Ascending aorta (tissue), 2 donors: ENCODE data around the gene OGFR. TPM values are rescaled to one million over a fixed set of nuclear protein-coding genes. Genes with fewer than 3 reads are reported as not detected.

Experiments
- DNase-seq, 2 donors: peaks; one replicate each; pipeline ENCODE4 v3.0.0-alpha.2; 2019; ENCODE audit warnings: low spot score in 2 of 2
- H3K27ac ChIP-seq, 2 donors: fragments of 200-600 bp; sonication (generic); one replicate each; pipeline ENCODE4 v1.5.1; 2016 to 2017; ENCODE audit warnings: mild to moderate bottlenecking in 1 of 2
- H3K27me3 ChIP-seq: fragments of 200-600 bp; sonication (generic); one replicate; pipeline ENCODE4 v1.5.1; 2017
- H3K36me3 ChIP-seq, 2 donors: fragments of 200-600 bp; sonication (generic); one replicate each; pipeline ENCODE4 v1.5.1; 2016
- H3K4me1 ChIP-seq, 2 donors: fragments of 200-600 bp; sonication (generic); one replicate each; pipeline ENCODE4 v1.5.1; 2016 to 2017; ENCODE audit warnings: mild to moderate bottlenecking in 1 of 2
- H3K4me3 ChIP-seq, 2 donors: fragments of 200-600 bp; sonication (generic); one replicate each; pipeline ENCODE4 v1.5.1; 2016 to 2017; ENCODE audit warnings: mild to moderate bottlenecking in 1 of 2
- H3K9me3 ChIP-seq, 2 donors: fragments of 200-600 bp; sonication (generic); one replicate each; pipeline ENCODE4 v1.5.1; 2016
- CTCF ChIP-seq, 3 experiments: fragments of 200-600 bp in 2 of 3; fragments of 450-650 bp in 1 of 3; sonication (generic) in 2 of 3; IDR thresholded peaks; one replicate each; pipeline ENCODE4 v1.5.1; 2016 to 2019; ENCODE audit warnings: antibody characterized with exemption in 3 of 3, mild to moderate bottlenecking in 1 of 3, moderate library complexity in 1 of 3
- intact Hi-C: fragments of 100-400 bp; cut with DNase I; formaldehyde crosslinking; loops from one replicate; pipeline ENCODE4 v1.15.1; 2023
- total RNA-seq: library from RNA; depleted of rRNA; stranded (reverse); fragments of >200 nt; gene quantifications from one replicate; pipeline ENCODE4 v1.1.0, GENCODE V29; 2016

The OGFR gene
- total RNA-seq, 1 donor from 2014 or later, result 77.4 TPM

- no peak overlapping the region for H3K4me3 ChIP-seq
- no peaks in the 10 kb centered on the region for H3K36me3 ChIP-seq
- no peaks in the 10 kb centered on the region for H3K9me3 ChIP-seq
- H3K4me1 ChIP-seq, result no peaks in the 10 kb centered on the region
- H3K27ac ChIP-seq, result no peak overlapping the region
- H3K27me3 ChIP-seq, result no peaks in the 10 kb centered on the region
- no peak for TF ChIP-seq CTCF (IDR thresholded peaks at IDR 0.05)
- intact Hi-C loops, result no loop called here
- no peak for DNase-seq
Observed at GRCh38 chr20:62760471-62760855, 44.2 kb upstream of the OGFR start.

- H3K36me3 ChIP-seq, result no peaks in the 10 kb centered on the region
- no peaks in the 10 kb centered on the region for H3K9me3 ChIP-seq
- no peaks in the 10 kb centered on the region for H3K27me3 ChIP-seq
- H3K4me3 ChIP-seq, result no peak overlapping the region
- no peak overlapping the region for H3K27ac ChIP-seq
- DNase-seq, result no peak
- no peak for TF ChIP-seq CTCF (IDR thresholded peaks at IDR 0.05)
- intact Hi-C loops, result no loop called here
- H3K4me1 ChIP-seq, result no peaks in the 10 kb centered on the region
Observed at GRCh38 chr20:62760856-62761758, 43.5 kb upstream of the OGFR start.

GRCh38 chr20:62761759-62762131 is 42.9 kb upstream of the OGFR start:
- DNase-seq, result no peak
- Histone ChIP-seq H3K27me3 (no peaks in the 10 kb centered on the region), H3K9me3 (no peaks in the 10 kb centered on the region), H3K4me3 (no peak overlapping the region), H3K27ac (no peak overlapping the region), H3K4me1 (no peaks in the 10 kb centered on the region), H3K36me3 (no peaks in the 10 kb centered on the region)
- no peak for TF ChIP-seq CTCF (IDR thresholded peaks at IDR 0.05)
- intact Hi-C loops, result no loop called here

GRCh38 chr20:62762376-62762775 is 42.3 kb upstream of the OGFR start:
- intact Hi-C loops, result no loop called here
- Histone ChIP-seq H3K27me3 (no peaks in the 10 kb centered on the region), H3K9me3 (no peaks in the 10 kb centered on the region), H3K27ac (no peak overlapping the region), H3K36me3 (no peaks in the 10 kb centered on the region), H3K4me1 (no peaks in the 10 kb centered on the region), H3K4me3 (no peak overlapping the region)
- TF ChIP-seq CTCF (IDR thresholded peaks at IDR 0.05), result no peak
- DNase-seq, result no peak

- no peaks in the 10 kb centered on the region for H3K27me3 ChIP-seq
- H3K4me3 ChIP-seq, result no peak overlapping the region
- no peaks in the 10 kb centered on the region for H3K4me1 ChIP-seq
- no peak overlapping the region for H3K27ac ChIP-seq
- H3K36me3 ChIP-seq, result no peaks in the 10 kb centered on the region
- TF ChIP-seq CTCF (IDR thresholded peaks at IDR 0.05), result no peak
- DNase-seq, result no peak
- intact Hi-C loops, result no loop called here
- H3K9me3 ChIP-seq, result no peaks in the 10 kb centered on the region
Observed at GRCh38 chr20:62762801-62763368, 41.8 kb upstream of the OGFR start.
